Measurements from ENCODE around the gene SVOP.

- TF ChIP-seq EZH2phosphoT487 (IDR thresholded peaks at IDR 0.05; ENCODE audit: borderline replicate concordance) (no peak), CTCF (conservative IDR thresholded peaks at IDR 0.05; ENCODE audit: low read length) (no peak)
Measured at GRCh38 chr12:108975024-108975593, 45.8 kb downstream of the SVOP start.
